Measurements from ENCODE around the gene C2CD4A.
"Not testable (repeated sequence)": the region's sequence is repeated elsewhere in the genome, so short reads cannot be mapped to it uniquely, and the experiment has no call there.

Gene C2CD4A, protein sequence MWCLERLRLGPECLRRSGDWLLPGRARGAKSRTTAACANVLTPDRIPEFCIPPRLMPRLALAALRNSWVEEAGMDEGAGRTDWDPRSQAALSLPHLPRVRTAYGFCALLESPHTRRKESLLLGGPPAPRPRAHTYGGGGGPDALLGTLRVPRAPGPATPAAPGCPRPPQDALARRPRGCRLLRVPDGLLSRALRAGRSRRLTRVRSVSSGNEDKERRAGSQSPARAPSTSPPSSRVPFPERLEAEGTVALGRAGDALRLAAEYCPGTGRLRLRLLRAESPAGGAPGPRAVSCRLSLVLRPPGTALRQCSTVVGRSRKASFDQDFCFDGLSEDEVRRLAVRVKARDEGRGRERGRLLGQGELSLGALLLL

DNA sequence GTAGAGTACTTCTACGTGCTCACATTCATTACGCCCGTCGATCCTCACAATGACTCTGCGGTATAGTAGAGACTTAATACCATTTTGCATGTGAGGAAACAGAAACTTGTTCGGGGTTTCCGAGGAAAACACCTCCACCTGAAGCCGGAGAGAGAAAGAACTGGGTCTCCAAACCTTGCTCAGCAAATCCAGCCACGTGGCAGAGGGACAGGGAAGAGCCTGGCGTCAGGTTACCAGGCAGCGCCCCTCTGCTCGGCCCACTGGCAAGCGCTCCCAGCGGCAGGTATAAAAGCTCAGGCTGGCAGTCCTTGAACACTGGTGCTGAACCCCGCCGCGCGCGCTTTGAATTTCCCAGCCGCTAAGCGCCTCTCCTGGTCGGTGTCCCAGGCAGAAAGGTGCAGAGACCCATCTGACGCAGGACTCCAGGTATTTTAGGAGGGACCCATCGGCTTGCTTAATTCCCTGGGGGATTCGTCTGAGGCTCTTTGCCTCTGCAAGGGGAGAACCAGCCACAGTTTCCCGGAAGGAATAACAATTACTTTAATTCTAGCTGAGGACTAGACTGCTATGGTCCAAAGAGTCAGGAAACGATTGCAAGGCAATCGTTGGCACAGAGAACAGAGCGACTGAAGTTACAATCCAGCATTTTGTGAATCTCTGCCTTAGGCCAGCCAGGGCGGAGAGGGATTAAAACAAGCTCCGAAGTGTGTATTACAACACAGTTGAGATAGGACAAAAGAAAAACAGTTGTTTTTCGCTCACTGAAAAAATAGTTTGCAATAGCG is at the start of gene C2CD4A:
TSS of gene C2CD4A (plus strand) at position 315 of the 785 bp plus-strand sequence. CDS start 637 bp downstream, outside the sequence.
- DNase-seq (ENCODE audit: low read depth in 2 of 2) = no peak

DNA sequence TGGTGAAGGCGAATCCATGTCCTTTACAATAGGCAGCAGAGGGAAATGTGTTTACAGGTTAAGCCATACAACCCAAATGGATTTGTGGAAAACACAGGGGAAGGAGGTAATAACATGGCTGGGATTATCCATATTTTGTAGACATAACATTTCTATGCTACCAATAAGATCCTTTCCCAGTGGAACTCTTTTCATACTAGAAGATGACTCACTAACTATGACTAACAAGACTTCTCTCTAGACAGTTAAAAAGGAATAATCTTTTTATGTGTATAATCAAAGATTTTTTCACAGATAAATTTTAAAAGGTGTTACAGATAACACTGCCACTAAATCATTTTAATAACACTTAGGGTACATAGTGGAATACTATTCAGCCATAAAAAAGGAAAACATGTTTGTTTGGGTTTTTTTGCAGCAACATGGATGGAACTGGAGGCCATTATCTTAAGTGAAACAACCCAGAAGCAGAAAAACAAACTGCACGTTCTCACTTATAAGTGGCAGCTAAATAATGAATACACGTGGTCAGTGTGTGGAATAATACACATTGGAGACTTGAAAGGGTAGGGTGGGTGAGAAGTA is 46.1 kb upstream of the C2CD4A start:
- no peak for DNase-seq (ENCODE audit: low read depth in 2 of 2)

DNA sequence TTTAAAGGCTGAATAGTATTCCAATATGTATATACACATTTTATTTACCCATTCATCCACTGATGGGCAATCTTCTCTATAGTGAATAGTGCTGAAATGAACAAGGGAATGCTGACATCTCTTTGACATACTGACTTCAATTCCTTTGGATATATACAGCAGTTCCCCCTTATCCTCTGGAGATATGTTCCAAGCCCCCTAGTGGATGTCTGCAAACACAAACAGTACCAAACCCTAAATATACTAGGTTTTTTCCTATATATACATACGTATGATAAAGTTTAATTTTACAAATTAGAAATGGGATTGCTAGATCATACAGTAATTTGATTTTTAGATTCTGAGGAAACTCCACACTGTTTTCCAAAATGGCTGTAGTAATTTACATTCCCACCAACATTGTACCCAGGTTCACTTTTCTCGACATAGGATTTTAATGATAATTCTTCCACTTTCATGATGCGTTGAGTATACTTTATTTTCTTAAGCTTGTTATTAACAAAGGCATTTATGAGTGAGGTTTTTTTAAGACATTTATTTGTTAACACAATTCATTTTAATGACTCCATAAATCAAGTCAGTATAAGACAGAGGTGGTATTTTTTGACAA is 44.7 kb upstream of the C2CD4A start:
- DNase-seq (ENCODE audit: low read depth in 2 of 2) = no peak

DNA sequence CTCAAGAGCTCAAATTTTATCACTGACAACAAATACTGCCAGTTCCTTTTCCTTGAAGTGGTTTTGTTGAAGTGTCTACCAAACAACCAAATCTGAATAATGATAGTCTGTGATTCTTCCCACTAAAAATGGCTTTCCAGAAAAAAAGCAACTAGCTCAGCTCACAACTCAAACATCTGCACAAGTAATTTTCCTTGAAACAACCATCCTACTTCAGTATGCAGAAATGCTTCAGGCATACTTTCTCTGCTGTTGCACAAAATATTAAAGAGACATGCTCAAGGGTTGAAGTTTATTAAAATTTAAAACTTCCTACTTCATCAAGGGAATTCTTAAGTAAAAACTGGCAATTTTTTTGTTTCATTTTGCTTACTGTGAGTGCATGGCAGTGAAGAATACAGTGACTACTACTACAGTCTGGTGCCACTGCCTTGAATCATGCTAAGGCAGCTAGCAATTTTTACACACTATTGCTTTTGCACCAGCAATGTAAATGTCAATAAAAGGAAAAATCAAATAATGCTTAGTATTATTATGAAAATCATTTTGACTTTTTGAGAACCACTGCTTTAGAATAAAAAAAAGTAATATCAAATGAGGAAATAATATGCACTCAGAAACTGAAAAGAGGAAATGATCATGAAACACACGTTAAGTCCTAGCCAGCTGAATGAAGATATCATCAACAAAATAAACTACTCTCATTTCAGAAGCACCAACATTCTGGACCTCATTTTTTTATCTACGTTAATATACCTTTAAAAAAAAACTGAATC is 40.1 kb upstream of the C2CD4A start:
- DNase-seq (ENCODE audit: low read depth in 2 of 2) = no peak

DNA sequence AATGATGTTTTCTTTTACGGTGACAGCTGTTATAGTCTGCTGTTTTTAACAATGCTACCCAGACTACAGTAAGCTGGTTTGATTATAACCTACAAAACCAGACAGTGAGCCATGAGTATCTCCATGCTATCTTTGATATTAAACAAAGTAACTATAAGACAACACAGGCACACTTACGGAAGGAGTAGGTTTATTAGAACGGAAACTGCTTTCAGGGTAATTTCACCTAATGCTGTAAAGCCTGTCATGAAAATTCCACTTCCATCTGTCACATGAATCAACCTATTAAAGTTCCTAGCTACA is 39.6 kb upstream of the C2CD4A start:
- DNase-seq (ENCODE audit: low read depth in 2 of 2) = no peak

DNA sequence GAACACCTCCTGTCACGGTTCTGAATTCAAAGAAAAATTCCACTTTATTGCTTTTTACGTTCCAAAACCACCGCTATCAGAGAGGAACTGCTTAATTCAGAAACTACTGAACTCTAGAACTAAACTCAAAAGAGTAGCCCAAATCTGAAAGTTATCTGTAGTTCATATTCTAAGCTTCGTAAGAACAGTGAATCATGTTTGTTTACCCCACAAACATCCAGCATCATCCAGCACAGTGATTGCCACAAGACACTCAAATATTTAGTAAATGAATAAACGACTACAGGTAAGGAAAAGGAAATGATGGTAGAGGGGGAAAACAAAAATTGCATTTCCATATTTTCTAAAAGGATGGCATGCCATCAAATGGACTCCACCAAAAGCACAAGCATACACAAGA is 38.9 kb upstream of the C2CD4A start:
- no peak for DNase-seq (ENCODE audit: low read depth in 2 of 2)

DNA sequence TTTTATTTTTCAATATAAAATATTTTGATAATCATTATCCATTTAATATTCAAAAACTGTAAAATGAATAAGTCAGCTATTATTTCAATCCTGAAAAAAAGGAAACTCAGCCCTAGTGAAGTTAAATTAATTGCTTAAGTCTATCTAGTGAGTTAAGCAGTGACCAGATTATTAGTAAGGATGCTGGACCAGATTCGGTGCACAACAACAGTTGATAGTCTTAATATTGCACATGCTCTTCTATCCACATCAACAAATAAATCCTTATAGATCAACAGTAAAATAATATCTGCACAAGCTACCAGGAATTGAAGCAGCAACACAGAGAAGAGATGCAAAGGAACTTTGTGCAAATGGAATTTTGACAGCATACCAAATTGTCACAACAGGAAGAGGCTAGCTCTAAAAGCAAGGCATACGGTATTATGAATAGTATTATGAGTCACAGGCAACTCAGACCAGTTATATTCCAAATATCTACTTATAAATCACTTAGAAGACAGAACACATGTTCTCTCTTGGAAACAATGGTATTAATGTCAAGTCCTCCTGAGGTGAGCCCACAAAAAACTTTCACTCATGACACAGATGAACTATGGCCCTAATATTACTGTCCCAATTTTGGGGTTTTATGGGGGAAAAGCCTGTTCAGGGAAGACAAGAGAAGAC is 31.4 kb upstream of the C2CD4A start:
- DNase-seq (ENCODE audit: low read depth in 2 of 2) = peak; percentile 37 to 42

DNA sequence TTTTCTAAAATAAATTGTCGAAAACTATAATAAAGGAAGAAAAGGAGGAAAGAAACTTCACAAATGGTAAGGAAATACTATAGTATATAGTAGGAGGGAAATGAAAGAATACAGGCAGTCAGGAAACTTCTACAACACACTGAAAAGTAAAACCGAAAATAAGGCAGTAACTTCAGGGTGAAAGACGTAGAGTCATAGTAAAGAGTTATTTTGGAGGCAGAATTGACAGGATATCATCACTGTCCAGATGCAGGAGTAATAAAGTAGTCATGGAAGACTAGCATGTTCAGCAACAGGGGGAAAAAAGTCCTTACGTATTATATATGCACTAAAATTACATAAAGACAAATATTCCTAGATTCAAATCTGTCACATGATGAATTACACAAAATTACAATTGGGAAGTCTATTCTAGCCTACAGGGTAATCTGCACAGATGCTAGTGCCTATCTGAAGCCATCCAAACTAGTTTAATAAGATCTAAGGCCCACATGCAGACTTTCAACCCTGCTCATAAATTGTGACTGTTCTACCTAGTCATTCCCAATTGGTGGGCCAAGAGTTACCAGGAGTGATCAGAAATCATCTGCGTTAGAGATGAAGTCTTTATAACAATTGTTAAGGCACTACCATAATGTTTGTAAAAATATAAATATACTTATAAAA is 20.6 kb upstream of the C2CD4A start:
- DNase-seq (ENCODE audit: low read depth in 2 of 2) = no peak

DNA sequence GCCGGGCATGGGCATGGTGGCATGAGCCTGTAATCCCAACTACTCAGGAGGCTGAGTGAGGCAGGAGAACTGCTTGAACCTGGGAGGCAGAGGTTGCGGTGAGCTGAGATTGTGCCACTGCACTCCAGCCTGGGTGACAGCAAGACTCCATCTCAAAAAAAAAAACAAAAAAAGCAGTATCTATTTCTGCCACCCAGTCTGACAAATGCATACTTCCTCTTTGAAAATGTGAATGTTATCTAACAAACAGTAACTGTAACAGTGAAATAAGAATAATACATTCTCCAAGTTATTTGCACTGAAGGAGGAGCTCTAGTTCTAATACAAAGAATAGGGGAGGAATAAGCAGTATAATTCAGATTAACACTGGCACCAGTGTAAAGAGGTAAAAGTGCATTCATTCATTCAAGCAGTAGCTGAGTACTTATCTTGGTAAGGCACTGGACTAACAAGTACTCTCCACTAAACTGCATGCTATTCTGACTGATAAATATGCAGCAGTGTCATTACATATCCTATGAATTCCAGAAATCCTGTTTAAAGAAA is 19.4 kb upstream of the C2CD4A start:
- DNase-seq (ENCODE audit: low read depth in 2 of 2) = no peak

DNA sequence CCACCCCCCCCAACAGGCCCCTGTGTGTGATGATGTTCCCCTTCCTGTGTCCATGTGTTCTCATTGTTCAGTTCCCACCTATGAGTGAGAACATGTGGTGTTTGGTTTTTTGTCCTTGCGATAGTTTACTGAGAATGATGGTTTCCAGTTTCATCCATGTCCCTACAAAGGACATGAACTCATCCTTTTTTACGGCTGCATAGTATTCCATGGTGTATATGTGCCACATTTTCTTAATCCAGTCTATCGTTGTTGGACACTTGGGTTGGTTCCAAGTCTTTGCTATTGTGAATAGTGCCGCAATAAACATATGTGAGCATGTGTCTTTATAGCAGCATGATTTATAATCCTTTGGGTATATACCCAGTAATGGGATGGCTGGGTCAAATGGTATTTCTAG is 18.5 kb upstream of the C2CD4A start:
- DNase-seq (ENCODE audit: low read depth in 2 of 2) = not testable (repeated sequence)

DNA sequence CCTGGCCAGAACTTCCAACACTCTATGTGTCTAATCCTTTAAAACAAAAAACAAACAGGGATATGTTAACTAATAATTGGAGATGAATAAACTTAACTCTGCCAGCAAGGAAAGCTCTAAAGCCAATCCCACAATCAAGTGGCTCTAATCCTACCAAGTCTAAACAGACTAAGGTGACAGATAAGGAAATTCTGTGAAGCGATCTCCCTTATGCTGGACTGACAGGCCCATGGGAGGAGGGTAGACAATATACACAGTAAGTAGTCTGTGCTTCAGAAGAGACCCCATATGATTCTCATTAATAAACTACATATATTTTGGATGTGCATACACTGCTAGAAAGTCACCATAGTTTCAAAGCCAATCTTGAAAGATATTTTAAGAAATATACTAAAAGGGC is 16.7 kb upstream of the C2CD4A start:
- DNase-seq (ENCODE audit: low read depth in 2 of 2) = no peak

DNA sequence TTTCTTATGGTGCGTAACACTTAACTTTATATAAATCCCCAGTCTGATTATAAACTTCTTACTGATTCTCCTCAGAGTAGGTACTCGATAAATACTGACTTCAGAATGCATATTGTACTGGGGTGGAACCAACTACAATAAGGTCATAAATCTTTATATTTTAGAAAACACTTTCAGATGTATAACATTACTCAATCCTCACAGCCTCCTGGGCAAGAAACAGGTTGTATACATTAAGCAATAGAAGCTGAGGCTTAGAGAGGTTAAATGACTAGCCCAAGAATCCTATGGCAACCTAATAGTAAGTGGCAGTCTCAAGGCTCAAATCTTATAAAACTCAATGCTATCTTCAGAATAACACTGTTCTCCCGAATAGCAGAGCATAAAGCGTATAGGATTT is 15.6 kb upstream of the C2CD4A start:
- no peak for DNase-seq (ENCODE audit: low read depth in 2 of 2)

DNA sequence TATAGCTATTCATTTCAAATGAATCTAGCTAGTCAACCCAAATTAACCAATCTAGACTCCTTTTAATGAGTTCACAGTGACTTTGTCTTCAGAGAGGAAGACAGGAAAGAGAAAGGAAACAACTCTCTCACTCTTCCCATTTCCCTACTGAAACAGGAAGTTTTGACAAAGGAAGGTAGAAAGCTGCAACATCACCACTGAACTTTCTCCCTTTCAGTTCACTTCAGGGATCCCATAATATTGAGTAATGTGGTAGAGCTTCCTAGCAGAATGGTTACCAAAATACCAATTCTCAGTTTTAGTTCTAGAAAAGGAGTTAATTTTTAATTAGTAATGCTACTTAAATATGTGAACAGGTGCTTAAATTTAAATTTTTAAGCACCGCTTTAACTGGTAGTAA is 14.1 kb upstream of the C2CD4A start:
- DNase-seq (ENCODE audit: low read depth in 2 of 2) = no peak

DNA sequence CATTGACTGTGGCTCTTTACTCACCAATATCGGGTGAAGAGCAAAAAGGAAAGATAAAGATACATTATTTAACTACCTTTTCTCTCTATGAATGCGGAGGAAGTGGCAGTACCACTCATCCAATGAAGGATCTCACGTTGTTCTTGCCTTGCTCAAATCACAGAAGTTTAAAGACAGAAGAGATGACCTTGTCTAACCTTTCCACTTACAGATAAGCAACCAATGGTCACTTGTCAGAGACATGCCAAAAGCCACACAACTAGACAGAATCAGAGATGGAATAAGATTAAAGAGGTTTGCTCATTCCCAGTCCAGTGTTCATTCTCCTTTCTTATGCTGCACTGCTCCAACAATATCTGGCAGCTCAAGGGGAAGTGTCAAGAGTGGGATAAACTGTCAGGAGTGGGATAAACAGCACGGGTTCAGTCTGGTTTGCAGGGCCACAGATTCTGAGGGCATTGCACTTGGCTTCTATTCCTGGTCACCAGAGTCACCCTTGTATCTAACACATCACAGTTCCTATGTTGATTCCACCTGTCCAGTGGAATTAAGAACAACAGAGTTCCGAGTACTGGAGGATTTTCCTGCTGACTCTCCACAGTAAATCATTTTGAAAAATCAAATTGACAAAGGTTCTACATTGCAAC is 13.2 kb upstream of the C2CD4A start:
- no peak for DNase-seq (ENCODE audit: low read depth in 2 of 2)

DNA sequence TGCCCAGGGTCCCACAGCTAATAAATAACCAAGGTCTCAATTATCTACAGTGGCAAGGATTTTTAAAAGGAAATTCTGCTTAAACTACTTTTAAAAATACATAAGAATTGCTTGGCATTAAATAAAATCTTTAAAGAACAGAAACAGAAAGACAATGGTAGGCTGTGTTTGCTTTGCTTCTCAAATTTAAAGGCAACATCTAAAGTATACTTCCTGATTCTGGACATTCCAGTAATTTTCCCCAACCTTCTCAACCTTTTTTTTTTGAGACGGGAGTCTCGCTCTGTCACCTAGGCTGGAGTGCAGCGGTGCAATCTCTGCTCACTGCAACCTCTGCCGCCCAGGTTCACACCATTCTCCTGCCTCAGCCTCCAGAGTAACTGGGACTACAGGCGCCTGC is 11.8 kb upstream of the C2CD4A start:
- no peak for DNase-seq (ENCODE audit: low read depth in 2 of 2)

DNA sequence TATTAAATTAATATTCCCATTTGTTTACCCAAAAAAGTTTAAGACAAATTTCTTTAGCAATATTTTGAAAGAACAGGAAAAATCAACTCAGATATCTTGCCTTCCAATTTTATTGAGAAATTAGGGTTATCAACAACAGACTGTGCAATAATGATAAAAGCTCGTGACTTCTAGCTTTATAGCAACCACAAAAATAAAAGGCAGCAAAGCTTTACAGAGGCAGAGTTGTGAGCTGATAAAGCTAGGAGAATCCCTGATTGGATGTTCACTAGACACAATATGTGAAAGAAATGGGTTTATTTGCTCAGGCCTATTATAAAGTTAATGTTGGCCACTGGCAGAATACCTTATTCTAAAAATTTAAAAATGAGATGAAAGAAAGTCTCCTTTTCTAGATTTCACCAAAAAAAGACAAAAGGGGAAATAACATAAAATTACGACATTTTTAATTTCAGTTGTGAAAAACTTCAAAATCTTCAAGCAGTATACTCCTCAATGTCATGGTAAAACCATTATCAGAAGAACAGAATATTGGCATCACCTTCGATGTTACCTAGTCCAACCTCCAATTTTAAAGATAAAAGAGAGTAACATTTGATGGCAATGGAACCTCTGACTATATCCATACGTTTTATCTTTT is 9.3 kb upstream of the C2CD4A start:
- no peak for DNase-seq (ENCODE audit: low read depth in 2 of 2)

DNA sequence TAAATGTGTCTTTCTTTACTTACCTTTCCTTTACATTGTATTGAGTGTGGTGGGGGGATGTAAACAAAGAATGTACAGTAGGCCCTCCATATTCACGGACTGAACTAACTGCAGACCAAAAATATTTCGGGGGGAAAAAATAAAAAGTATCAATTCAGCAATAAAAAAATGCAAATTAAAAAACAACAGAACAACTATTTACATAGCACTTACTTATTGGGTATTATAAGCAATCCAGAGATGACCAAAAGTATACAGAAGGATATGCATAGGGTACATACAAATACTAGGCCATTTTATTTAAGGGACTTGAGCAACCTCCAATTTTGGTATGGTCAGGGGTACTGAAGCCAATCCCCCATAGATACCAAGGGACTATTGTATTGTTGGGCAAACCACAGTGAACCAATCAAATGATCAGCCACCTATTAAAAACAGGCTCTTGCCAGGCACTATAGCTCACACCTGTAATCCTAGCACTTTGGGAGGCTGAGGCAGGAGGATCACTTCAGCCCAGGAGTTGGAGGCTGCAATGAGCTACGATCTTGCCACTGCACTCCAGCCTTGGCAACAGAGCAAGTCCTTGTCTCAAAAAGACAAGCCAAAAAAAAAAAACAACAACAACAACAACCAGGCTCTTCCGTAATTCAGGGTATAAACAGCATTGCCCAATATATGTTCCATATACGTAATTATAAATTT is 8.3 kb upstream of the C2CD4A start:
- no peak for DNase-seq (ENCODE audit: low read depth in 2 of 2)

DNA sequence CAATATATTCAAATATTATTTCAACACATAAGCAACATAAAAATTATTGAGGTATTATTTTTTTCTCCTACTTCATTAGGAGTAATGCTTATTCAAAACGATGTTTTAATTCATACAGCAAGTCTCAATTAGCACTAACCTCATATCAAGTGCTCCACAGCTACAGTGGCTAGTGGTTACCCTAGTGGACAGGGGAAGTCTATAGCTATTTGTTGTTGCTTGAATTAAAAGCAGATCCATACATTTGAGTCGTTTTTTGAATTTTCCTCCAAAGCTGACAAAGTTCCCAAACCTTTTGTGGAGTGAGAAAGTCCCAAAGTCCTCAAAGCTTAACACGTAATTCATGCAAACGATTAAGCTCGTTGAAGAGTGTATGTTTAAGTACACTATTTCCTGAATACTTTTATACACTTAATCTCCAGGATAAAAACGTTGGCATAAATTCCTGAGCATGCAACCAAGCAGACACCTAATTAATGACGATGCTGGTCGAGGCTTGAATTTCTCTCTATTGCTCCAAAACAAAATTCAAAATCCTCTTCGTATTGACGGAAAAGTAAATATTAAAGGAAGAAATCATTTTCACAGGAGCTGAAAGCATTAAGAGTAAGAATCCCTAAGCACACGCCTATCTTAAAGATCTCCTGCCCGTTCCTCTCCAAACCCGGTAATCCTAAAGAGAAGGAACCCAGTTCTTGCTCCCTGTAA is 7.5 kb upstream of the C2CD4A start:
- DNase-seq (ENCODE audit: low read depth in 2 of 2) = no peak

Measured in fibroblast of skin of left biceps (primary cell).